Activated naive CD8-positive, alpha-beta T cell treated with anti-CD3 and anti-CD28 coated beads, Interleukin-2, amount 50 U/mL, for 24 hours (primary cell): ENCODE measurements around the gene IQCB1.
"Not testable (repeated sequence)": the region's sequence is repeated elsewhere in the genome, so short reads cannot be mapped to it uniquely, and the experiment has no call there.

Experiments
- ATAC-seq: fragments of 150-1000 bp; cut with Tn5 transposase; one replicate; pipeline ENCODE4 v1.10.0; 2021
- DNase-seq: peaks from one replicate; pipeline ENCODE4 v3.0.0; 2021
- H3K27ac Mint-ChIP-seq: one replicate; pipeline ENCODE4 v1.8.0; 2021; ENCODE audit warnings: mild to moderate bottlenecking, mixed read lengths
- H3K27me3 Mint-ChIP-seq: one replicate; pipeline ENCODE4 v1.8.0; 2021; ENCODE audit warnings: mixed read lengths
- H3K36me3 Mint-ChIP-seq: one replicate; pipeline ENCODE4 v1.8.0; 2021; ENCODE audit warnings: low read depth, mixed read lengths
- H3K4me1 Mint-ChIP-seq: one replicate; pipeline ENCODE4 v1.8.0; 2021; ENCODE audit warnings: mixed read lengths
- H3K4me3 Mint-ChIP-seq: one replicate; pipeline ENCODE4 v1.8.0; 2021; ENCODE audit warnings: mild to moderate bottlenecking, moderate library complexity, mixed read lengths
- H3K9me3 Mint-ChIP-seq: one replicate; pipeline ENCODE4 v1.8.0; 2021; ENCODE audit warnings: mixed read lengths

The IQCB1 gene

DNA sequence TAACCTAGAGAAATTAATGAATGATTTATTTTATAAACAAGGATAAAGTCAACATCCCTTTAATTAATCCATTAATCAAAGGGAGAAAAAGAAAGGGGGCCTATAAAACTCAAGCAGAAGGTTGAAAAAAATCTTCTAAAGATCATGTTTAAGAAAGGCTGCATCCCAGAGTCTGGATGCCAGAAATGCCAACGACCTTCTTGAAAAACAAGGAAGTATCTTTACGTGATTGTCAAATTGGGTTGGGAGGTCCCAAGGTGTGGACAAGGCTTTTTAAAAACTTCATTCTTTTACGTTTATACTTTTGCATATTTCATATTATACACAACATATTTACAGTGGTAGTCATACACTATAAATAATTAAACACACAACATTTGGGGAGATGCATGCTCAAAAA, 86.9 kb downstream of the IQCB1 start:
- Mint-ChIP-seq H3K9me3 (no peaks in the 10 kb centered on the region), H3K27ac (no peak overlapping the region)

DNA sequence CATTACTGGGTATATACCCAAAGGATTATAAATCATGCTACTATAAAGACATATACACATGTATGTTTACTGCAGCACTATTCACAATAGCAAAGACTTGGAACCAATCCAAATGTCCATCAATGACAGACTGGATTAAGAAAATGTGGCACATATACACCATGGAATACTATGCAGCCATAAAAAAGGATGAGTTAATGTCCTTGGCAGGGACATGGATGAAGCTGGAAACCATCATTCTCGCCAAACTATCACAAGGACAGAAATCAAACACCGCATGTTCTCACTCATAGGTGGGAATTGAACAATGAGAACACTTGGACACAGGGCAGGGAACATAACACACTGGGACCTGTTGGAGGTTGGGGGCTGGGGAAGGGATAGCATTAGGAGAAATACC, 91.8 kb downstream of the IQCB1 start:
- not testable (repeated sequence) for H3K27ac Mint-ChIP-seq, H3K4me3 Mint-ChIP-seq, H3K27me3 Mint-ChIP-seq, DNase-seq, H3K9me3 Mint-ChIP-seq, ATAC-seq
- Mint-ChIP-seq H3K4me1 (peaks cover 20% of the 10 kb centered on the region), H3K36me3 (peaks cover 17% of the 10 kb centered on the region)

More for the DNA sequence above, 86.9 kb downstream of the IQCB1 start:
- Mint-ChIP-seq H3K4me1 (peaks cover 8% of the 10 kb centered on the region), H3K4me3 (no peak overlapping the region), H3K36me3 (peaks cover 3% of the 10 kb centered on the region), H3K27me3 (no peaks in the 10 kb centered on the region)
- ATAC-seq (no peak), DNase-seq (no peak)

DNA sequence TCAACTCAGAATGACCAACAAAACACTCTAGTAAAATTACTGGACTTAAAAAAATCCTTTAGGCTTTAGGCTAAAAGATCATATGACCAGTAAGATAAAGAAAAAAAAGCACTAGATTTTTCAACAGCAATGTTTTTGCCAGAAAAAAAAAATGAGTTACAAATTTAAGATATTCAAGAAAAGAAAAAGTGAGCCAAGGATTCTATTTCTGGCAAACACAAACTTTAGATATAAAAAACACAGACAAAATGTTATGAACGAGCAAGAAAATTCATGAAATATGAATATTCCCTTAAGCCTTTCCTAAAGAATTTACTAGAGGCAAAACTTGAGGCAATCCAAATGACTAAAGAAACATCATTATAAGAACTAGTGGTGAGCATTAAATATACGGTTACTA, 94.0 kb downstream of the IQCB1 start:
- Mint-ChIP-seq H3K4me1 (peaks cover 25% of the 10 kb centered on the region), H3K9me3 (no peaks in the 10 kb centered on the region), H3K36me3 (peaks cover 21% of the 10 kb centered on the region), H3K4me3 (no peak overlapping the region), H3K27ac (no peak overlapping the region), H3K27me3 (no peaks in the 10 kb centered on the region)
- ATAC-seq (no peak), DNase-seq (no peak)

DNA sequence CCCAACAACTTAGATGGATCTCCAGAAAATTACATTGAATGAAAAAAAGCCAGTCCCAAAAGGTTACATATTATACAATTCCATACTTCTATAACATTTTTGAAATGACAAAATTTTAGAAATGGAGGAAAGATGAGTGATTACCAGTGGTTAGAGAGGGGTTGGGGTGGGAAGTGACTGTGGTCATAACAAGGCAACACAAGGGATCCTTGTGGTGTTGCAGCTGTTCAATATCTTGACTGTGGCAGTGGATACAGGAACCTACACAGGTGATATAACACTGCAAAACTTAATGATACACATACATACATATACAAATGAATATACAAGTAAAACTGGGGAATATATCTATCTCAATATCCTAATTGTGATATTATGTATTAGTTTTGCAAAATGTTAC, 95.0 kb downstream of the IQCB1 start:
- peaks cover 33% of the 10 kb centered on the region for H3K4me1 Mint-ChIP-seq
- no peaks in the 10 kb centered on the region for H3K27me3 Mint-ChIP-seq
- H3K9me3 Mint-ChIP-seq: no peaks in the 10 kb centered on the region
- DNase-seq (no peak), ATAC-seq (no peak)
- peaks cover 21% of the 10 kb centered on the region for H3K36me3 Mint-ChIP-seq
- H3K27ac Mint-ChIP-seq: no peak overlapping the region
- no peak overlapping the region for H3K4me3 Mint-ChIP-seq

DNA sequence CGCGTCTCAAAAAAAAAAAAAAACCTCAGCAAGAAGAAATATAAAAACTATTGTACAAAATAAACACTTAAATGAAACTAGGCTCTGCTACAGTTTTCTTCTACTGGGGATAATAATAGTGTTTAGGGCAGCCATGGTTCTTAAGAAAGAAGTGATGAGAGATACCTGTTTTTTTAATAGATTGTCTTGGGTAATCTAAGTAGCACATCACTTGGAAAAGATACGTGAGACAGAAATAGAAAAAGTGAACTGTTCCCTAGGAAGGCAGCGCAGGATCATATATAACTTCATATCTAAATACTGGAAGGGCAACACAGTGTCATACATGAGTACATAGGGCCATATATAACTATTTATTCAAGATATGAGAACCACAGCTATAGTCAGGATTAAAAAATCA, 97.2 kb downstream of the IQCB1 start:
- no peaks in the 10 kb centered on the region for H3K27me3 Mint-ChIP-seq
- no peaks in the 10 kb centered on the region for H3K9me3 Mint-ChIP-seq
- peaks cover 15% of the 10 kb centered on the region for H3K36me3 Mint-ChIP-seq
- ATAC-seq (no peak), DNase-seq (no peak)
- H3K27ac Mint-ChIP-seq: no peak overlapping the region
- H3K4me3 Mint-ChIP-seq: no peak overlapping the region
- peaks cover 35% of the 10 kb centered on the region for H3K4me1 Mint-ChIP-seq

DNA sequence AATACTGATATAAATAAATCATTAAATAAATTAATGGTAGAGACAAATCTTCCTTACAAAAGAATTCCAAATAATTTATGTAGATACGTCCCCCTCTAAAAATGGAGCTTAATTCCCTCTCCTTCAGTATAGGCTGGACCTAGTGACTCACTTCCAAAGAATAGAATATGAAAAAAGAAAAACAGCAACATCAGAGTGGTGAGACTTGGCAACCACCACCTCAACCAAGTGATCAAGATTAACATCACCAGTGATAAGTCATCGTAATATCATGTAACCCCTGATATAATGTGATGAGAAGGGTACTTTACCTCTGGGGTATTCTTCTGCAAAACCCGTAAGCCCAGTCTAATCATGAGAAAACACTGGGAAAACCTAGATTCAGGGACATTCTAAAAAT, 98.7 kb downstream of the IQCB1 start:
- peak; percentile 82 for ATAC-seq
- H3K4me1 Mint-ChIP-seq: peaks cover 35% of the 10 kb centered on the region
- H3K4me3 Mint-ChIP-seq: no peak overlapping the region
- peaks cover 9% of the 10 kb centered on the region for H3K36me3 Mint-ChIP-seq
- no peaks in the 10 kb centered on the region for H3K9me3 Mint-ChIP-seq
- DNase-seq: no peak
- no peaks in the 10 kb centered on the region for H3K27me3 Mint-ChIP-seq
- no peak overlapping the region for H3K27ac Mint-ChIP-seq

DNA sequence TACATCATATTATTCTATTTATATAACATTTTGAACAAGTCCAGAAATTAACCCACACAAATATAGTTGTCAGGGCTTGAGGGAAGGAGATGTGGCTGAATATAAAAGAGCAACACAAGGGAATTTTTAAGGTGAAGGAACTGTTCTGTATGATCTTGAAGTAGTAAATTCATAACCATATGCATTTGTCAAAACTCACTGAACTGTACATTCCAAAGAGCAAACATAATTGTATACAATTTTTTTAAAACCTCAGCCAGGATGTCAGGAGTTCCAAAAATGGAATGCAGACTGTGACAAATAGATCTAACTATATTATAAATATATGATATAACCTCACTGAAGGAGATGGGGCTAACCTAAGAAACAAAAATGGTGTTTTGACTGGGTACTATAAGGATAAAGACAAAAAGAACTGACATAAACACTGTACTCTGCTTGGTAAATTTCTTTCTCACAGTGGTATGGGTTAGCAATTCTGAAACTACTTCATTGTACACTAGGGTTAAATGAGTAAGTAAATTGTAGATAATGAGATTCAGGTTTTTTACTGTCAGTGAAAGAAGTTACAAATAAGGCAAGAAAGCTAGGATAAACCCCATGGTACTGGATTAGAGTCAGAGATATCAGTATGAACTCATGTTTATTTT, 99.7 kb downstream of the IQCB1 start:
- no peaks in the 10 kb centered on the region for H3K27me3 Mint-ChIP-seq
- peak; percentile 87 for ATAC-seq
- no peaks in the 10 kb centered on the region for H3K9me3 Mint-ChIP-seq
- no peak overlapping the region for H3K27ac Mint-ChIP-seq
- peaks cover 33% of the 10 kb centered on the region for H3K4me1 Mint-ChIP-seq
- H3K36me3 Mint-ChIP-seq: peaks cover 11% of the 10 kb centered on the region
- DNase-seq: no peak
- no peak overlapping the region for H3K4me3 Mint-ChIP-seq

DNA sequence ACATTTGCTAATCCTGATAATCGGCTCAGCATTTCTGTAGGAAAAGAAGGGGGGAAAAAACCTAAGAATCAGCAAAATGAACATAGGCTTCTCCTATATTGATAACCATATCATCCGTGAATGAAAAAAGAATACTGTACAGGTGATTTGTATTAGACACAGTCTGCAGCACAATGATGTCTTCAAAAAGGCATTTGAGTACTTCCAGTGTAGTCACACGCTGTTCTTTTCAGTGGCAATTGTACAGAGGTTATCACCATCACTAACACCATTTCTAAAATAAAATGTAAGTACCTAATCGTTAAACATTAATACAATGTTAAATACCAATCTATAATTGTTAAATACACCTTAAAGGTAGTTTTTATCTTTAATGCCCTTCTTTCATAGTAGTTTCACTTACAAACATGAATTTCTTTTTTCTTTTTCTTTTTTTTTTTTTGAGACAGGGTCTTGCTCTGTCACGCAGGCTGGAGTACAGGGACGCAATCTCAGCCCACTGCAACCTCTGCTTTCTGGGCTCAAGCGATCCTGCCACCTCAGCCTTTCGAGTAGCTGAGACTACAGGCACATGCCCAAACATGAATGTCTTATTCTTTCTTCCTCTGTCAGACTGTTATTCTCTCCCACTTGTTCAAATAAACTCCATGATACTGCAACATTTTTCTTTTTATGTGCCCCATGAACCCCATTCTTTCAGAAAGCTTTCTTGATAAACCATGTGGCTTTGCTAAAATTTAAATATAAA, 103.7 kb downstream of the IQCB1 start:
- H3K9me3 Mint-ChIP-seq: no peaks in the 10 kb centered on the region
- ATAC-seq (no peak), DNase-seq (no peak)
- H3K4me3 Mint-ChIP-seq: no peak overlapping the region
- no peaks in the 10 kb centered on the region for H3K27me3 Mint-ChIP-seq
- H3K27ac Mint-ChIP-seq: no peak overlapping the region
- peaks cover 9% of the 10 kb centered on the region for H3K36me3 Mint-ChIP-seq
- H3K4me1 Mint-ChIP-seq: peaks cover 17% of the 10 kb centered on the region

DNA sequence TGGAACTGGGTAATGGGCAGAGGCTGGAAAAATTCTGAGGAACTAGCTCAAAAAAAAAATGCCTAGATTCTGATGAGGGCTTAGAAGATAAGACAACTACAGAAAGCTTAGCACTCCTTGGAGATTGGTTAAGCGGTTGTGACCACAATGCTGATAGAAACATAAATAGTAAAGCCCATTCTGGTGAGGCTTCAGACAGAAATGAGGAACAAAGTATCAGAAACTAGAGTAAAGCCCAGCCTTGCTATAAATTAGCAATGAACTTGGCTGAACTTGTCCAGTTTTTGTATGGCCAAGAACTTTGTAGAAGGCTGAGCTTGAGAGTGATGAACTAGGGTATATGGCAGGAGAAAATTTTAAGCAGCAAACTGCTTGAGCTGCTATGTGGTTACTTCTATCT, 110.7 kb downstream of the IQCB1 start:
- Mint-ChIP-seq H3K4me3 (no peak overlapping the region), H3K4me1 (peaks cover 2% of the 10 kb centered on the region), H3K27ac (no peak overlapping the region), H3K27me3 (no peaks in the 10 kb centered on the region), H3K9me3 (no peaks in the 10 kb centered on the region), H3K36me3 (peaks cover 41% of the 10 kb centered on the region)
- DNase-seq: no peak
- ATAC-seq: no peak

DNA sequence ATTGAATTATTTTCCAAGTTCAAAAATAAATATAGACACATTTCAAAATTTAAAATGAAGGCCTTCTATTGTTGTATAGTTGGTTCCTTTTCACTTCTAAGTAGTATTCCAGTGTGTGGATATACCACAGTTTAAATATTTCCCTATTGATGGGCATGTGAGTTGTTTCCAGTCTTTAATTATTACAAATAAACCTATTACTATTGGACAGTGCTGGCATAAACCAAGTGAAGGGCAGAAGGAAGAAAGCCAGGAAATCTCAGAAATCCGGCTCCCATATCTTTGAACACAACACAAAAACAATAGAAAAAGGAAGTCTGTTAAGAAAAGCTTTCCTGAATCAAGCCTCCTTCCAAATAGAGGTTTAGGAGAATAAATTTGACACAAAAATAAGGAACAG, 111.4 kb downstream of the IQCB1 start:
- peaks cover 44% of the 10 kb centered on the region for H3K36me3 Mint-ChIP-seq
- H3K27me3 Mint-ChIP-seq: no peaks in the 10 kb centered on the region
- no peaks in the 10 kb centered on the region for H3K9me3 Mint-ChIP-seq

DNA sequence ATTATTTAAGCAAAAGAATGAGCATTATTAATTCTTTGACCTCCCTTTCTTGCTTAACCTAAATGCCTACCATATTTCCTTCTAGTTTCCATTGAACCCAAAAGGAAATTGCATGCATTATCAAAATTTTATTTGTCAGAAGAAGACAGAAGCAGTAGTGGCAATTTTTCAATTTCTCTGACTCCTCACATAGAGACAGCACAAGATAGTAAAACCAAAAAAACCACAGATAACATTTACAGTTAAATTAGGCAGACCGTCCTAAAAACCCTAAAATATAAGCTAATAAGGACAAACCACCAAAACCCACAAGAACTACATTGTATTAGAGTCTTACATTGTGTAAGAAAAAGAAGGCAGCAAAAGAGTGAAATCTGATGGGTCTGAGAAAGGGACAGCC, 112.4 kb downstream of the IQCB1 start:
- Mint-ChIP-seq H3K27ac (no peak overlapping the region), H3K4me1 (peaks cover 14% of the 10 kb centered on the region), H3K27me3 (no peaks in the 10 kb centered on the region), H3K36me3 (peaks cover 52% of the 10 kb centered on the region), H3K9me3 (no peaks in the 10 kb centered on the region), H3K4me3 (no peak overlapping the region)
- ATAC-seq (no peak), DNase-seq (no peak)

More for the DNA sequence above, 111.4 kb downstream of the IQCB1 start:
- no peak overlapping the region for H3K4me3 Mint-ChIP-seq
- DNase-seq (no peak), ATAC-seq (no peak)
- no peak overlapping the region for H3K27ac Mint-ChIP-seq
- peaks cover 5% of the 10 kb centered on the region for H3K4me1 Mint-ChIP-seq

DNA sequence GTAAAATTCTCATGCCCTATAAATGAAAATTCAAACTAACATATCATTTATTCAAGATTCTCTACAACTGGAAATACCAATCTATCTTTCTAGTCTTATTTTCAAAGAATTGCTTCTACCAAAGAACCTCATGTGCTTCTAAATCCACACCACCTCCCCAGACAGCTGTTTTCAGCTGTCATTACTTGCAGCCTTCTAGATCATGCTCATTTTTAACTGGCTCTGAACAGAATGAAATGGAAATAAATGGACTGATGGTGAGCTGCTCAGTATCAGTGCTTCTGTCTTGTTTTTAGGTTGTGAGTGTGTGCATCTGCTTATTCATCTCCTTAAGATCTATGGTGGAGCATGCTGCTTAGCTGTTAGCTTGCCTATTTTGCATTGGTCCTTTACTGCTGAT, 114.7 kb downstream of the IQCB1 start:
- no peak overlapping the region for H3K27ac Mint-ChIP-seq
- H3K4me1 Mint-ChIP-seq: peaks cover 16% of the 10 kb centered on the region
- no peaks in the 10 kb centered on the region for H3K27me3 Mint-ChIP-seq
- H3K36me3 Mint-ChIP-seq: peaks cover 53% of the 10 kb centered on the region
- DNase-seq (no peak), ATAC-seq (no peak)
- no peak overlapping the region for H3K4me3 Mint-ChIP-seq
- H3K9me3 Mint-ChIP-seq: no peaks in the 10 kb centered on the region
